GM18519 (cell line): ENCODE measurements around the gene PPP2R5C.
A peak's percentile ranks its signal among the peaks of the same experiment; 100 is the strongest.

Source experiments
- ATAC-seq: cut with Tn5 transposase; IDR thresholded peaks from one replicate; pipeline ENCODE4 v1.9.1; 2021; ENCODE audit warnings: mild to moderate bottlenecking, moderate library complexity; ENCODE audit not compliant: unreplicated experiment, low FRiP score

PPP2R5C gene

DNA sequence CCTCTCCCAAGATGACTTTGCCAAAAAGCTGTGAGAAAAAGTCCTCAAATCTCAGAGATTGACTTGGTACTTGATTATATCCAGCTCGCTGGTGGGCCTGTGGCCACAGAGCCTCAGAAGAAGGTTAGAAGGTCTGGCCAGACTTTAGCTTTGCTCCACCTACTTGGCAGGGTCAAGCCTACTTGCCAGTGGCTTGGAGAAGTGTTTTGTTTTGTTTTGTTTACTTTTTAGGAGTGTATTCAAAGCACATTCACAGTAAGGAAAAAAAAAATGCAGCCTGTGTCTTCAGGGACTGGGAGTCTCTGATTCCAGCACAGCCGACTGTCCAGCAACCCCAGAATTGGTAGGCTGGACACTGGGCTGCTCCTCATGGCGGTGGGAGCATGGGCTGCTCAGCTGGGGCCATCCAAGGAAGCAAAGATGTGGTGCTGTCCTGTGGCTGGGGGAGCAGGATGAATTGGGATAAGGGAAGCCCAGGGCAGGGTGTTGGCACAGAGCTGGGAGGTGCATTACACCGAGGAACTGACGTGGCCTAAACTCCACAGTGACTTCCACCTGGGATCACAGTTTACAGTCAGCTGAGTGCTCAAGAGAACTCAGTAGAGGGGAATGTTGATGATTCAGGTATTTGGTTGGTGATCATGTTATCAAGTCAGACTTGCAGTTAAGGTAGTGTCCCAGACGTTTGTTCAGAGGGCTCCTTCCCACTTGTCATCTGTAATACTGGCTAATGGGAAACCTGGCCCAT is 73.5 kb downstream of the PPP2R5C start:
- no peak for ATAC-seq

DNA sequence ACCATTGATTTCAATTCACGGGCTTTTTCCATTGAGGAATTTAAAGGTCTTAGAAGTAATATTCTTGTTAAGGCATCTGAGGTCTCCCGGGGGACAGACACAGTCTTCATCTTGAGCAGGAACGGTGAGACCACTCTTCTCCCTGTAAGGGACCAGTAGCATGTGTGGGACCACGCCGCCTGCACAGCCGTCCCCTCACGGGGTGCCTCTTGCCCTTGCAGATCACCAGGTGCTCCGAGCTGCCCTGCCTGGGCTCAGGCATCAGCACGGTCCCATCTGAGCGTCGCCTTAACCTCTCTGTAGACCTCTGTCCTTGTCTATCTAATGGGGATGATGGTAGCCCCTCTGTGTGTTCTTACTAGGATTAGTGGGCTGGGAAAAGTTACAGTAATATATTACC is 74.1 kb downstream of the PPP2R5C start:
- no peak for ATAC-seq

DNA sequence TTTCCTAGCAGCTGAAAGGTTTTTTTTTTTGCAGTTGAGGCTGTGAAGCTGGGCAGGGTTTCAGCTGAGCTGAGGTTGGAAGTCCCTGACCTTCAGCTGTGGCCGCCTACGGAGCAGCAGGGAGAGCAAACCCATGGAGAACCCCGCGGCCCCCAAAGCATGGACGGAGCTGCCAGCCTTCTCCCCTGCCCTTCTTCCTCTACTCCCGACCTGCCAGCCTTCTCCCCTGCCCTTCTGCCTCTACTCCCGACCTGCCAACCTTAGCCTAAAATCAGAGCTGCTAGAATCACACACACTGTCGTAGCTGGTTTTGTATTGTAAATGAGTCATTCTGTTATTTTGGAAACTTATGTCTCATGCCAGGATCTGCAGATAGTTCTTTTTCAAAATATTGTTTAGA is 74.6 kb downstream of the PPP2R5C start:
- no peak for ATAC-seq

DNA sequence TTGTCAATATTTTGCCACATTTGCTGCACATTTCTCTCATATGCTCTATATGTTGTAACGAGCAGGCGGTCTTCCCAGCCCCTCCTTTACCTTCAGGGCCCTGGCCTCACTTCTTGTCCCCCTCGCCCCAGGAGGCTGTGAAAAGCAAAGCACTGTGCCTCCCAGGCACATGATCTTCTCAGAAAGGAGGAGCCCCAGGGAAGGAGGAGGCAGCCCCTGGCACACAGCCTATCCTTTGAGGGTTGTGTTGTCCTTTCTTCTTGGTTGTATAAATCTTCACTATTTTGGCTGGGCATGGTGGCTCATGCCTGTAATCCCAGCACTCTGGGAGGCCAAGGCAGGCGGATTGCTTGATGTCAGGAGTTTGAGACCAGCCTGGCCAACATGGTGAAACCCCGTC is 77.0 kb downstream of the PPP2R5C start:
- ATAC-seq: no peak

DNA sequence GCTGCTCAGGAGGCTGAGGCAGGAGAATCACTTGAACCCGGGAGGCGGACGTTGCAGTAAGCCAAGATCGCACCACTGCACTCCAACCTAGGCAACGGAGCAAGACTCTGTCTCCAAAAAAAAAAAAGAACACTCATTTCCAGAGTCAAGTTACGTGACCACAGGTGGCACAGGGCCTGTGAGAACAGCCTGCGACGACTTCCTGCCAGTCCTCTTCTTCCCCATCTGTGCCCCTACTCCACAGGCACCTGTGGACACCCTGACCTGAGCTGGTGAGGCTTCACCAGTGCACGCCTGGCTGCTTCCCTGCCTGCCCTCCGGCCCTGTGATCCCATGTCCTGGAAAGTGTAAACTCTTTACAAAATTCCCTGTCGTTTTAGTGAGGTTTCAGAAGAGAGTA is 77.7 kb downstream of the PPP2R5C start:
- no peak for ATAC-seq

DNA sequence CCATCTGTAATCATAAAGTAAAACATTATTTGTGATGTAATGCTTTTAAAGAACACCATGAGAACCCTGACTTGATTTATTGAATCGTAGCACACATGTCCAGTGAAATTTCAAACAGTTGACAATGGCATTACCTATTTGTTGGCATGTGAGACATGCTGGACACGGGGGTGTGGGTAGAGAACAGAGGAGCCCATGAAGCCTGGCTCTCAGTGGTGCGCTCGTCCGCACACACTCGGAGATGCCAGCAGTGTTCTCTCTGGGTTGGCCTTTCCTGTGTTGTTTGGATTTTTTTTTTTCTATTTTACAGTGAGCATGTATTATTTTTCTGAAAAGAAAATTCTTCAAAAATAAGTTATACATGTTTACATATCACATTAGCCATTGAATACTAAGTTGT is 78.2 kb downstream of the PPP2R5C start:
- no peak for ATAC-seq

DNA sequence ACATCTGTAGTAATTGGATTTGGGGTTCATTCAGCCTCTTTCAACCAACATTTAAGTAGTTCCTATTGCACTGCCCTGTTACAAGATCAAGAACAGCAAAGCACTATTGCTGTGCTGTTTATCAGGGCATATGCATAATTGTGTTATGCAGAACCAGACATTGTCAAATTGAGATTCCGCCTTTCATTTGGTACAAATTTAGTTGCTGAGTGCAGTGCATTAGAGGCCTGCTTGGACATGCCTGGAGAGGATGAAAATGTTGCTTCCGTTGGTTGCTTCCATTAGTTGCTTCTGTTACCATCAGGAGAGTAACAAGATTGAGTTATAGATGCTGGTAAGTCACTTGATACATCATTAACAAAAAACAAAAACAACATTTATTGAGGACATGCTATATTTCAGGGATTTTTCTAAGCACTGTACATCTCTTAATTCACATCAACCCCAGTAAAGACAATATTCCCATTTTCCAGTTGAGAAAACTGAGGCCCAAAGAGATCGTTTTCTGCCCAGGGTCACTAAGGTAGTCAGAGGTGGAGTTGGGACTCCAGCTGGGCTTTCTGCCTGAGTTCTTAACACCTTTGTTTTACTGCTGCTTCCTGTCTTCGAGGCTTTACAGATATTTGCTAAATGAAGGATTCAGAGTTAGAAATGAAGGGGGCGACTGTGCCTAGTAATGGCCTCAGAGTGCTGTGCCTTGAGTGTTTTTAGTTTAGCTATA is 79.3 kb downstream of the PPP2R5C start:
- ATAC-seq: no peak

DNA sequence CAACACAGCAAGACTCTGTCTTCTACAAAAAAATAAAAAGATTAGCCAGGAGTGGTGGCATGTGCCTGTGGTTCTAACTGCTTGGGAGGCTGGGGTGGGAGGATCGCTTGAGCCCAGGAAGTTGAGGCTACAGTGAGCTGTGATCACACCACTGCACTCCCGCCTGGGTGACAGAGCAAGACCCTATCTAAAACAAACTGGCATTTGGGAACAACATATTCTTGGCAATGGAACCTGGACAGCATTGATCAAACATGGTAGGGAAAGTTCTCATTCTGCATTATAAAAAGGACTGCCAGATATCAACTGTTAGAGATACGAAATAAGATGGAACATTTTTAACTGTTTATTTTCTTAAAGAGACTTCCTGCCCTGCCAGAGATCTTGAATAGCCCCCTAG is 81.5 kb downstream of the PPP2R5C start:
- no peak for ATAC-seq

DNA sequence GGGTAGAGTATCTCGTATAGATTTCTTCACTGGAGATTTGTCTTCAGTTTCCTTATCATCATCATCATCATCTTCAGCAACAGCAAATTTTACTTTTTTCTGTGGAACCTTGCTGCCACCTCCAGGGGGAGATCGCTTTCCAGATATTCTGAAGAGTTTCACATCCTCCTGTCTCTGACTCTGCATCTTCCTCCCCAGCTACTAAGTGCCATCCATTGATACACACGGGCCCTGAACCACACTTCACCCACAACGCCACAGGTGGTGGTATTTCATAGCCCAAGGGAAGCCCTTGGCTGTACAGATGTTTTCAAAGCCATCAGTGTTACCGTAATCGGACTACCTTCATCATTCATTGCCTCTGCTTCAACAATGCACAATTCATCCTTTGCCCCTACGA is 82.2 kb downstream of the PPP2R5C start:
- peak; percentile 37 for ATAC-seq

DNA sequence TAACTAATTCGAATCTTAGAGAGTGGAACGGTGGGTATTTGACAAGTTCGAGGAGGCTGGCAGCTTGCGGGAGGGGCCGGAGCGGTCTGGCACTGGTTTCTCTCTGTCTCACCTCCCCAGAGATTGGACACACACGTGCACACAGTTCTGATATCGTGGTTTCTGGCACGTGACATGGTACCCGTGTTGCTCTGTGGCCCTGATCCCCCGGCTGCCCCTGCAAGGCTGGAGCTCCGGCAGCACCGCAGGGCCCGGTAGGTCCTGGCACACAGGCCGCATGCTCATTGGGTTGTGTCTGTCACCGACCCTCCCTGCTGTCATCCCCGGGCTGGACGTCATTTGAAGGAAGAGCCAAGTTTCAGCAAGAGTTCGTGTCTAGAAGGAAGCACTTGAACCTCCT is 82.7 kb downstream of the PPP2R5C start:
- ATAC-seq: no peak

DNA sequence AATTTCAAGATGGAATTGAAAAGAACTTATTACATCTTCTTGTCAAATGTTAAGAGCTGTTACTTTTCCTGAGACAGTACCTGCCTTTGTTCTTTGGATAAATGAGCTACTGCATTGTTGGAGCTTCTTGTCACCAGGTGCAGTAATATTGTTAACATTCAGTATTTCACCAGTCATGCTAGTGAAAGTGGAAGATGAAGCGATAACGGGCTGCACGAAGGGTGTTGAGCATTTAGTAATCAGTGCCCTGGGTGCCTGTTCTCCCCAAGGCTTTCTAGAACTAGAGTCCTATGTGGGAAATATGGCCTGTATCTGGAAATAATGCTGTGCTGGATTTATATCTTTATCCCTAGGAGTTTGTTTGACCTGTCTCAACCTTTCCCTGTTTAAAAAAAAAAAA is 83.2 kb downstream of the PPP2R5C start:
- no peak for ATAC-seq

DNA sequence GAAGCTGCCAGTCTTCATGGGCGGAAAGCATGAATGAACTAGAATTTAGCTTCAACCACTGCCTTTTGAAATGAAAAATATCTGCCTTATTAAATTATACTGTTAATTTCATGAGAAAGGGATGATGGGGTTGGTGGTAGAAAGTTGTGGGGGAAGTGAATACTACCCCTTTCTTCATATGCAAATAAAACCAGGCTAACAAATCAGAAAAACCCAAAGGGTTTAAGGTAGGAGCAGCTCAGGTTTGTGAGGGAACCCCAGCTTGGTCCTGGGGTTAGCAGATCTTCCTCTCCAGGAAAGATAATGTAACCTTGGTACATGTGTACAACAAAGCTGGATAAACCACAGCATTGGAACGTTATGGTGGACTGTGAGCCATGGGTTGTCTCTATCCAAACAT is 84.0 kb downstream of the PPP2R5C start:
- no peak for ATAC-seq

DNA sequence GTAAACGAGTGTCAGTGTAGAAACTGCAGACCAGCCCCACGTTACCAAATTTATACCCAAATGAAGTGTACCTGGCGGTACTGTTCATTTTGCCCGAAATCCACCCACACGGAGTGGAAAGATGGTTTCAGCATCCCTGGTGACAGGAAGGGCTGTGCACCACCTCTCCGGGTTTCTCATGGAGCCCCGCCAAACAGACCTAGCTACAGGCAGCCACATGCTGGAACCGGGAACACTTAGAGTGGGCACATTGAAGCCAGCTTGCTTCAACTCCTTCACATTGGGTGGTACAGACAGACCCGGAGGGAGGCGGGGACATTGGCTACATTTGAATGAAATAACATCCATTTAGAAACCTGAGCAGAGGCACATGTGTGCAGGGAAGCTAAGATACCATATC is 84.4 kb downstream of the PPP2R5C start:
- ATAC-seq: no peak

DNA sequence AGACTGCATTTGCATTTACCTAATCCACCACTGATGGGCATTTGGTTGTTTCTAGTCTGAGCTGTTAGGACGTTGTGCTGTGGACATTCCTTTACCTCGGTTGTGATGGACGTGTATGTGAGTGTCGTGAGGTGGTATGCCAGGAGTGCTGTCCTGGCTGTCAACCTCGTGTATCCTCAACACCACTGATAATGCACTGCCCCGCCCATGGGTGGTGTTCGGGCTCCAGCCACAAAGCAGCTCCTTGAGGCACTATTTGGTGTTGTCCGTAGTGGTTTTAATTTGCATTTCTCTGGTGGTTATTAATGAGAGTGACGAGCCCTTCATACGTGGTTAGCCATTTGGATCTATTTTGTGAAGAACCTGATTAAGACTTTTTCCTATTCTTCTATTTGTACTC is 87.6 kb downstream of the PPP2R5C start:
- ATAC-seq: peak; percentile 71

DNA sequence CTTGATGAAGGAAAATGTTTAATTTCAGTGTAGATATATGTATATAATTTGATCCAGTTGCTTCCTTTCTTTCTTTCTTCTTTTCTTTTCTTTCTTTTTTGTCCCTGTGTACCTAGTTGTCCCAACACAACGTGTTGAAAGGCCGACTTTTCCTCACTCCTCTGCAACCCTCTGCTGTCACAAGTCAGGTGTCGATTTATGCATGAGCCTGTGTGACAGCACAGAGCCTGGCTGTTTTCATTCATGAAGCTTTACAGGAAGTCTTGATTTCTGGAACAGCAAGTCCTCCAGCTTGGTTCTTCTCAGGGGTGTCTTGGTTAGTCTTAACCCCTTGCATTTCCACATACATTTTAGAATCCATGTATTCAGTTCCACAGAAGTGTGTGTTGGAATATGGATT is 88.1 kb downstream of the PPP2R5C start:
- no peak for ATAC-seq

DNA sequence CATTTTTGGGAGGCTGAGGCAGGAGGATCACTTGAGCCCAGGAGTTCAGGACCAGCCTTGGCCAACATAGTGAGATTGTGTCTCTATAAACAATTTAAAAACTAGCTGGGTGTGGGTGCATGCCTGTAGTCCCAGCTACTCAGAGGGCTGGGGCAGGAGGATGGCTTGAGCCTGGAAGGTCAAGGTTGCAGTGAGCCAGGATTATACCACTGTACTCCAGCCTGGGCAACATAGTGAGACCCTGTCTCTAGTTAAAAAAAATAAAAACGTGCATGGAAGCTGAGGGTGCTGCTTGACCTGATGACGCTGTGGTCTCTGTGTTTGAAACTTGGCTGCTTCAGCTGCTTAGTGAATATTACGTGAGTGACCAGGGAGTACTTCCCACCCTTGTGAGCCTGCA is 89.7 kb downstream of the PPP2R5C start:
- no peak for ATAC-seq

DNA sequence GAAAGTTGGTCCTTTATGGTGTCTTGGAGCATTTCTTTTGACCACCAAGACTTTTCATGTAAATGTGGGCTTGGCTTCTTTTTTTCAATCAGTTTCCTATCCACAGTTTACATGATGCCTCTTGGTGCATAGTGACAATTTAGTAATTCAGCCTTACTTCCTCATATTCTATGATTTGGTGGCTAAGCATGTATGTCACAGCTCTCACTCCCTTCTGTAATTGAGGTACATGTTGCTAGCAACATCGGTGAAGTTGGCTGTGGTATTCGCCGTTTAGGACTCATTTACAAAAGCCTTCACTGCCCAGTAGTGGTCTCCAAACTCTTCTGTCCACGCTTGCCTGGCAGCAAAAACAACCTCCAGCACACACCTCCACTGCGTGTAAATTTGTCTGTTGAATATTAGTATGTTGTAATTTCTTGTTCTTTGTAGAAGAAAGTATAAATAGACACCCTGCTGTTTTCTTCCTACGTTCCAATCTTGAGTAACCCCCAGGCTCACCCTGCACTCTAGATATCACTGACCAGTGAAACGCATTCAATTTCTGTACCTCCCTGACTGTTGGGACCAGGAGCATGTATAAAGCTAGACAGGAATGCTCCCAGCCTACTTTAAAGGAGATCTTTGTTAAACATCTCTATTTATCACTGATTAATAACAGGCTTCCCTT is 90.4 kb downstream of the PPP2R5C start:
- no peak for ATAC-seq

DNA sequence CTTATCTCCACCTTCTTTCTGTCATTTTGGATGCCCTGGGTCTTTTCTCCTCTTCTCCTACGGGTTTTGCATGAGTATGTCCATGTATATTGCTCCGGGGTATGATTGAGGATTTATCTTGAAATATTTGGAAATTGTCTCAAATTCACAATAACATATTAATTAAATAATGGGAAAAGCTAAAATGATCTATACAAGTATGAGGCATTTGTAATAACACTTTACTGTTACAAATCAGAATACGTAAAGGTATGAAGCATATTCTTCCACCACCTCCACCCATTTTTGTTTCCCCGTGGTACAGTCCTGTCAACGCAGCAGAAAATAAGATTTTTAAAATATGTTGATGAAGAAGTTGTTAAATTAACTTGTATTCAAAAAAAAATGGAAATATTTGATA is 91.3 kb downstream of the PPP2R5C start:
- no peak for ATAC-seq

DNA sequence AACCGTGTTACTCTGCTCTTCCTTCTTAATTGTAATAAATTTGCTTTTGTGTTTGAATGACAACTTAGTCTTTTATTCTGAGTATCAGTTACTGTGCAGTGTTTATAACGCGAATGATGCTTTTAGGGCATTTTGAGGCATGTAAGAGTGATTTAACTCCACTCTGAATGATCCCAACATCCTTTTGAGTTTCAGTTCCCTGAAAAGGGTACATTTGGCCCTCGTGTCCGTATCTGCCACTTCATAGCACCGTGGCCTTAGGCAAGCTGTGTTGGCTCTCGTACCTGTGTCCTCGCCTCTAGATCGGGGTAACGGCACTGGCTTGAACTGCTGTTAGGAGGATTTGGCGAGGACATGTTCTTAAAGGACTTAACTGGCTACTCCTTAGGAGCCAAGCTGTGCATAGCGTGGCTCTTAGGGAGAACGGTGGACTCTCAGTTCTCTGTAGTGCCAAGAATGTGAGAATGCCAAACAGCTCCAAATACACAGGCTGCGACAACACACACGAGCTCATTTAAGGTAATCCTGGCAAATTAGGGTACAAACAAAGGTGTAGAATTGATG is 92.0 kb downstream of the PPP2R5C start:
- ATAC-seq: no peak

DNA sequence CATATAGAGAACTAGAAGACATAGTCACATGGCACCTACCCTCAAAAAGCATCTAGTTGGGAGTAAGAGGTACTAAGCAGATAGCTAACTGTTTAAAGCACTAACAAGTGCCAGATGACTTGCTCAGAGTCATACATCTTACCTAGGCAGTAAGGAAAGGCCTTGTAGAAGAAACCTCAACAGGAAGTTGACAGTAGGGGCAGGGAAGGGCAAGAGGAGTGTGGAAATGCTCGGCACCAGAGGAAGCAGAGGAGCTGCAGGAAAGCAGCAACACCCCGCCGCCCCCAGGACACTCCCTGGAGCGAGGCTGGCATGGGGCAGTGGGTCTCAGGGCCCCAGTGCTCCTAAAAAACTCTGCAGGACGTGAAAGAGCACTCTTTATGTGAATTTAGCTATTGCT is 92.9 kb downstream of the PPP2R5C start:
- ATAC-seq: no peak

DNA sequence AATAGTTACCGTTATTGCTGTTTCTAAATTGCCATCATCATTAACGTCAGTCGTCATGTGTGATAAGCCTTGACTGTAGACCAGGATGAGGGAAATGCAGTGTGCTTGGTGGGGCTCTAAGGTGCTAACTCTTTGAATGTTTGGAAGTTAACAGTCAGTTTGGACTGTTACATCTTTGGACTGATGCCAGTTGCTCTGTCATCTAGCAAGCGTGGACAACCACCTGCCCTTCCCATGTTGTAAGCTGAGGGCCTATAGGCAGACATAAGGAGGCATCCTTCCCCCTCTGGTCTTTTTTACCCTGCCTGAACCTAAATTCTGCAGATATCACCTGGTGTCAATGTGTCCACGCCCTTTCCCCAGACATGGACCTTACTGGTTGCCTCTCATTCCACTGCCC is 94.4 kb downstream of the PPP2R5C start:
- ATAC-seq: no peak
